GM10266 (cell line): ENCODE results near the gene CYSTM1.

Source experiments
- DNase-seq: peaks from one replicate; pipeline ENCODE4 v3.0.0; 2012; ENCODE audit errors: extremely low spot score
- CTCF ChIP-seq: IDR thresholded peaks from 2 replicates; pipeline ENCODE4 v1.5.1; 2012; ENCODE audit warnings: mild to moderate bottlenecking, low read depth; ENCODE audit not compliant: control insufficient read depth, insufficient read depth; ENCODE audit errors: missing control alignments

Gene CYSTM1

GRCh38 chr5:140245341-140245740, 70.4 kb downstream of the CYSTM1 start:
- no peak for DNase-seq
- TF ChIP-seq CTCF, result no peak

- TF ChIP-seq CTCF, result no peak
- no peak for DNase-seq
Measured at GRCh38 chr5:140245926-140246325, 70.9 kb downstream of the CYSTM1 start.

GRCh38 chr5:140246378-140247122, 71.6 kb downstream of the CYSTM1 start:
- no peak for TF ChIP-seq CTCF
- DNase-seq, result no peak

- DNase-seq, result no peak
- no peak for TF ChIP-seq CTCF
Measured at GRCh38 chr5:140248414-140248813, 73.4 kb downstream of the CYSTM1 start.

- no peak for TF ChIP-seq CTCF
- no peak for DNase-seq
Measured at GRCh38 chr5:140249536-140249935, 74.5 kb downstream of the CYSTM1 start.

- no peak for DNase-seq
- TF ChIP-seq CTCF, result no peak
Measured at GRCh38 chr5:140250386-140250785, 75.4 kb downstream of the CYSTM1 start.

GRCh38 chr5:140251527-140251973, 76.6 kb downstream of the CYSTM1 start:
- no peak for TF ChIP-seq CTCF
- DNase-seq, result no peak
